Uterus (tissue), 4 donors: ENCODE data around the gene DIAPH3. TPM values are rescaled to one million over a fixed set of nuclear protein-coding genes. Genes with fewer than 3 reads are reported as not detected.
"Not testable (repeated sequence)": the region's sequence is repeated elsewhere in the genome, so short reads cannot be mapped to it uniquely, and the experiment has no call there.

ENCODE experiments used
- DNase-seq, 2 donors: peaks; one replicate each; pipeline ENCODE4 v3.0.0-alpha.2; 2019 to 2020
- H3K27ac ChIP-seq, 2 donors: fragments of 200-600 bp; sonication (generic); 1 replicate in 1 of 2; 2 replicates in 1 of 2; pipeline ENCODE4 v1.5.1; 2016 to 2018
- H3K27me3 ChIP-seq, 2 donors: fragments of 200-600 bp; sonication (generic); one replicate each; pipeline ENCODE4 v1.5.1; 2018 to 2019; ENCODE audit warnings: control low read depth in 1 of 2
- H3K36me3 ChIP-seq, 2 donors: fragments of 200-600 bp; sonication (generic); one replicate each; pipeline ENCODE4 v1.5.1; 2019; ENCODE audit warnings: control low read depth in 1 of 2
- H3K4me1 ChIP-seq, 2 donors: fragments of 200-600 bp; sonication (generic); one replicate each; pipeline ENCODE4 v1.5.1; 2018 to 2019; ENCODE audit warnings: control low read depth in 1 of 2
- H3K4me3 ChIP-seq, 2 donors: fragments of 200-600 bp; sonication (generic); 1 replicate in 1 of 2; 2 replicates in 1 of 2; pipeline ENCODE4 v1.5.1; 2018 to 2019; ENCODE audit warnings: mild to moderate bottlenecking in 1 of 2
- H3K9me3 ChIP-seq, 2 donors: fragments of 200-600 bp; sonication (generic); one replicate each; pipeline ENCODE4 v1.5.1; 2019; ENCODE audit warnings: control low read depth in 1 of 2
- POLR2A ChIP-seq, 2 donors: fragments of 450-650 bp; IDR thresholded peaks; one replicate each; pipeline ENCODE4 v1.6.1; 2016; ENCODE audit warnings: antibody characterized with exemption in 2 of 2, mild to moderate bottlenecking in 1 of 2, moderate library complexity in 1 of 2
- intact Hi-C: fragments of 100-400 bp; cut with DNase I; formaldehyde crosslinking; loops from one replicate; pipeline ENCODE4 v1.15.1; 2023; ENCODE audit warnings: low total_unique reads
- total RNA-seq, 4 donors: library from RNA; depleted of rRNA in 3 of 4; stranded (reverse); fragments of >200 nt in 3 of 4; gene quantifications; one replicate each; pipeline versions ENCODE4 v1.1.0 to v1.2.4, GENCODE V29; 2014 to 2023
- TF ChIP-seq, protein P1 (sequence below), 4 experiments: fragments of 200-600 bp in 2 of 4; fragments of 450-650 bp in 2 of 4; sonication (generic) in 2 of 4; IDR thresholded peaks; one replicate each; pipeline ENCODE4 v1.5.1; 2016 to 2019; ENCODE audit warnings: antibody characterized with exemption in 4 of 4, mild to moderate bottlenecking in 2 of 4, moderate library complexity in 1 of 4
- donor health status: DM: yes; HTN: yes; CAD: no.

Gene DIAPH3
- total RNA-seq, 4 donors from 2014 or later: 11.4 TPM; not detected in 3

DNA sequence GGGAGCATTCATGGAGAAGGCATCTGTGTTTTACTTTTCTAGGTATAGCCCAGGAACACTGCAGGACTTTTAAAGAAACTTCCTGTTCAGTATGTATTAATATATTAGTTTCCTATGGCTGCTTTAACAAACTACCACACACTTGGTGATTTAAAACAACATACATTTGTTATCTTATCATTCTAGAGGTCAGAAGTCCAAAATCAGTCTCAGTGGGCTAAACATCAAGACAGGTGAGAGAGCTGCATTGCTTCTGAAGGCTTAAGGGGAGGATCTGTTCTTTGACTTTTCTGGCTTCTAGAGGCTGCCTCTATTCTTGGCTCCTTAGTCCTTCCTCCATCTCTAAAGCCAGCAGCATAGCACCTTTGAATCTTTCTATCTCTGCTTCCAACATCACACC, 37.6 kb upstream of the DIAPH3 start:
- DNase-seq: no peak
- intact Hi-C loops: no loop called here
- Histone ChIP-seq H3K4me1 (no peaks in the 10 kb centered on the region), H3K27ac (no peak overlapping the region), H3K27me3 (no peaks in the 10 kb centered on the region), H3K36me3 (no peaks in the 10 kb centered on the region), H3K4me3 (no peak overlapping the region), H3K9me3 (no peaks in the 10 kb centered on the region)
- TF ChIP-seq, protein P1, sequence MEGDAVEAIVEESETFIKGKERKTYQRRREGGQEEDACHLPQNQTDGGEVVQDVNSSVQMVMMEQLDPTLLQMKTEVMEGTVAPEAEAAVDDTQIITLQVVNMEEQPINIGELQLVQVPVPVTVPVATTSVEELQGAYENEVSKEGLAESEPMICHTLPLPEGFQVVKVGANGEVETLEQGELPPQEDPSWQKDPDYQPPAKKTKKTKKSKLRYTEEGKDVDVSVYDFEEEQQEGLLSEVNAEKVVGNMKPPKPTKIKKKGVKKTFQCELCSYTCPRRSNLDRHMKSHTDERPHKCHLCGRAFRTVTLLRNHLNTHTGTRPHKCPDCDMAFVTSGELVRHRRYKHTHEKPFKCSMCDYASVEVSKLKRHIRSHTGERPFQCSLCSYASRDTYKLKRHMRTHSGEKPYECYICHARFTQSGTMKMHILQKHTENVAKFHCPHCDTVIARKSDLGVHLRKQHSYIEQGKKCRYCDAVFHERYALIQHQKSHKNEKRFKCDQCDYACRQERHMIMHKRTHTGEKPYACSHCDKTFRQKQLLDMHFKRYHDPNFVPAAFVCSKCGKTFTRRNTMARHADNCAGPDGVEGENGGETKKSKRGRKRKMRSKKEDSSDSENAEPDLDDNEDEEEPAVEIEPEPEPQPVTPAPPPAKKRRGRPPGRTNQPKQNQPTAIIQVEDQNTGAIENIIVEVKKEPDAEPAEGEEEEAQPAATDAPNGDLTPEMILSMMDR (IDR thresholded peaks at IDR 0.05): no peak

DNA sequence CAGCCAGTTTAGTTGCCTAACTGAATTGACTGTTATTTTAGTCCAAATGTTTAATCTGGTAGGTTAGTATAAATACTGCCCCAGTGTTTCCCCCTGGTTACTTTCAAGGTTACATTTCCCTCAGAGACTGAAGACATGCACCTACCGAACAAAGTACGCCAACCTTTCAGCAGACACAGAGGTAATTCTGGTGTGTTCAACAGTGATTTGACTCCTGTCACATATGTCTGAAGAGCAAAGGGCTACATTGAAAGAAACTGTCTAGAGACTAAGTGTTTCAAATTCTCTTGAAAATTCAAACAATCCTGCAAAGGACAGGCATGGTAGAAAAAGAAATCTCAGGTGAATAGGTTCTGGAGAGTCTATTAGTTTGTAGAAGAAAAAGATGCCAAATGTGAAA, 32.2 kb upstream of the DIAPH3 start:
- DNase-seq, H3K4me3 ChIP-seq, H3K36me3 ChIP-seq, H3K4me1 ChIP-seq, H3K9me3 ChIP-seq, H3K27ac ChIP-seq, intact Hi-C loops, H3K27me3 ChIP-seq: not testable (repeated sequence)

DNA sequence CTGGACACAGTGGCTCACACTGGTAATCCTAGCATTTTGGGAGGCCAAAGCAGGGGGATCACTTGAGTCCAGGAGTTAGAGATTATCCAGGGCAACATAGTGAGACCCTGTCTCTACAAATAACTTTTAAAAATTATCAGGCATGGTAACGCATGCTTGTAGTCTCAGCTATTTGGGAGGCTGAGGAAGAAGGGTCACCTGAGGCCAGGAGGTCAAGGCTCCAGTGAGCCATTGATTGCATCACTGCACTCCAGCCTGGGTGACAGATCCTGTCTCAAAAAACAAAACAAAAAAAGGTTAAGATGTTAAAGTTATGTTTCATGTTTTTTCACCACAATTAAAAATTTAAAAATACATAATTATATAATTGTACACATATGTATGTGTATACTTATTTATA, 19.2 kb upstream of the DIAPH3 start:
- Histone ChIP-seq H3K9me3 (no peaks in the 10 kb centered on the region), H3K27ac (no peak overlapping the region), H3K27me3 (no peaks in the 10 kb centered on the region), H3K36me3 (no peaks in the 10 kb centered on the region), H3K4me1 (no peaks in the 10 kb centered on the region), H3K4me3 (no peak overlapping the region)
- intact Hi-C loops: no loop called here
- no peak for TF ChIP-seq POLR2A (IDR thresholded peaks at IDR 0.05)
- TF ChIP-seq, protein P1 (IDR thresholded peaks at IDR 0.05): no peak
- no peak for DNase-seq

DNA sequence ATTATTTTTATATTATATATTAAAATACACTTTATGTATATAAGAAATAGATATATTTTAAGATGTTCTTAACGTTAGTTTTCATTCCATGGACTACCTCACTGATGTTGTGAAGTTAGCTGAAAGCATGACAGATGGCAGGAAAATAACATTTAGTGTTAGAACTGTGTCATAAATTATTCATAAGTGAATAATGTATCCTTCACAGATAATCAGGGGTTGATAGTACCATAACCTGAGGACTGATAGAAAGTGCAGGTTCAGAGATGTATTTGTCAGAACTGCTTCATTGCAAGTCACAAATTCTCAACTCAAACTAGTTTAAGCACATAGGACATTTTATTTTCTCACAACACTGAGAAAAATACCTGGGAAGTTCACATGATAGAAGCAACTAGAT, 14.6 kb upstream of the DIAPH3 start:
- Histone ChIP-seq H3K27me3 (no peaks in the 10 kb centered on the region), H3K36me3 (no peaks in the 10 kb centered on the region), H3K4me1 (no peaks in the 10 kb centered on the region), H3K27ac (no peak overlapping the region), H3K4me3 (no peak overlapping the region), H3K9me3 (no peaks in the 10 kb centered on the region)
- intact Hi-C loops: no loop called here
- DNase-seq: no peak
- TF ChIP-seq, protein P1 (IDR thresholded peaks at IDR 0.05): no peak
- TF ChIP-seq POLR2A (IDR thresholded peaks at IDR 0.05): no peak

DNA sequence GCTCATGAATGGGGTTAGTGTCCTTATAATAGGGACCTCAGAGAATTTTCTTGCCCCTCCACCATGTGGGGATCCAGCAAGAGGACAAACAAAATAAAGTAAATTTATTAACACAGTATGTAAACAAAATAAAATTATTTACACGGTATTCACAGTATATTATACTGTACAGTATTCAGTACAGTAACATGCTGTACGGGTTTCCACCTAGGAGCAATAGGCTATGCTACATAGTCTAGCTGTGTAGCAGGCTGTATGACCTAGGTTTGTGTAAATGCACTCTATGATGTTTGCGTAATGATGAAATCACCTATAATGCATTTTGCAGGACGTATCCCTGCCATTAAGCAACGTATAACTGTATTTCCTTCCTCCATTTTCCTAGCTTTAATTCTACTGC, 11.8 kb upstream of the DIAPH3 start:
- no peak overlapping the region for H3K4me3 ChIP-seq
- TF ChIP-seq, protein P1 (IDR thresholded peaks at IDR 0.05): no peak
- TF ChIP-seq POLR2A (IDR thresholded peaks at IDR 0.05): no peak
- no peaks in the 10 kb centered on the region for H3K36me3 ChIP-seq
- DNase-seq: no peak
- no peaks in the 10 kb centered on the region for H3K9me3 ChIP-seq
- intact Hi-C loops: no loop called here
- no peaks in the 10 kb centered on the region for H3K4me1 ChIP-seq
- H3K27me3 ChIP-seq: peaks cover 0 to 4% of the 10 kb centered on the region in 2 donors
- H3K27ac ChIP-seq: no peak overlapping the region

DNA sequence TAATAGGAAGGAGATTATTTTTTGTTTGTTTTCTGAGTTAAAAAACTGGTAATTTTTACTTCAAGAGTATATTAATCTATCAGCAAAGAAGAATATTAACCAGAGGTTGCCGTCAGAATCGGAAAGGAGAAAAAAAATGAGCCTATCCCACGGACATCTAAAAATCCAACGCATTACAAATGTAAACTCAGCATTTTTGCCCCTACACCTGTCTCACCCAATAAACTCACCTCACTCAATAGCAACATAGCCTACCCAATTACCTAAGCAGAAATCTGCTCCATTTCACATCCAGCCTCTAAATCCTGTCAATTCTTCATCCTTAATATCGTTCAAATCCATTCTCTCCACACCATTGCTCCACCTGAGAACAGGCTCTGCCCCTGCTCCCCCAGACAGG, 10.4 kb upstream of the DIAPH3 start:
- no peaks in the 10 kb centered on the region for H3K36me3 ChIP-seq
- H3K9me3 ChIP-seq: no peaks in the 10 kb centered on the region
- no peaks in the 10 kb centered on the region for H3K4me1 ChIP-seq
- H3K27ac ChIP-seq: no peak overlapping the region
- intact Hi-C loops: no loop called here
- TF ChIP-seq, protein P1 (IDR thresholded peaks at IDR 0.05): no peak
- no peak for TF ChIP-seq POLR2A (IDR thresholded peaks at IDR 0.05)
- H3K27me3 ChIP-seq: peaks cover 0 to 4% of the 10 kb centered on the region in 2 donors
- no peak for DNase-seq
- H3K4me3 ChIP-seq: no peak overlapping the region
